Stimulated activated CD4-positive, alpha-beta T cell treated with anti-CD3 and anti-CD28 coated beads, Interleukin-1b, Interleukin-23, amount 100 ng/mL, for 4 hours (primary cell): ENCODE data around the gene SLFNL1.

ENCODE experiments used
- DNase-seq, 2 donors: peaks; one replicate each; pipeline ENCODE4 v3.0.0-alpha.2; 2020; ENCODE audit warnings: low read depth in 2 of 2

The SLFNL1 gene

DNA sequence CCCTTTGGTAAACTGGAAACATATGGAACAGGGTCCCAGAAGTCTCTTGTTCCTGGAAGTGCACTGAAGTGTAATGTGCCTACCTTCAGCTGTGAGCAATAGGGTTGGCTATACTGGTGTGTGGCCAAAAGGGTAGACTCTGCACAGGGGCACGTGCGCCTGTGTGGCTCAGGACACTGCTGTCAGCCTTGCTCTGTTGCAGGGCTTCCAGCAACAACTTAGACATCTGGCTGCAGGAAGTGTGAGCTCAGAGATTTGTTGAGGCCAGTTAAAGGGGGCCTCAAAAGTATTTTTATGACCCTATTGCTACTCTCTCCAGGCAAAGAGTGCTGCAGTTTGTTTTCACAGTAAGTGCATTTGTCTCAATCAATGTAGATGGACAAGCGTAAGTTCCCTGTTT, 34.6 kb downstream of the SLFNL1 start:
- DNase-seq, result no peak

DNA sequence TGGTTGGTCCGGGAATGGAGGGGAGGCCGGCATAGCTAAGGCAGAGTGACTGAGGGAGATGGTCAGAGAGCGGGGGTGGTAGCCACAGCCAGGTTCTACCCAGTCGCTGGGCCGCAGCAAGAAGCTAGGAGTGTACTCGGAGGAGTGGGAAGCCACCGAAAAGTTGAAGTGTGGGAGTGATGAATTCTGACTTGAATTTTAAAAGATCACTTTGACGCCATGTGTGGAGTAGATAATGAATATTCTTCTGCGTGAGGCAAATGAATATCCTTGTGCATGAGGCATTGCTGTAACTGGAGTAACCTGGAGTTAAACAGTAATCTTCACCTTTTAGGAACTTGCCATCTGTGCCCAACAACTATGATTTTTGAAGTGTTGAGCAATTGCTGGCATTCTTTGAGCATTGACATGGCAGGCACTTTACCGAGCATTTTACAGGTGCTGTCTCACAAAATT, 35.2 kb downstream of the SLFNL1 start:
- no peak for DNase-seq

DNA sequence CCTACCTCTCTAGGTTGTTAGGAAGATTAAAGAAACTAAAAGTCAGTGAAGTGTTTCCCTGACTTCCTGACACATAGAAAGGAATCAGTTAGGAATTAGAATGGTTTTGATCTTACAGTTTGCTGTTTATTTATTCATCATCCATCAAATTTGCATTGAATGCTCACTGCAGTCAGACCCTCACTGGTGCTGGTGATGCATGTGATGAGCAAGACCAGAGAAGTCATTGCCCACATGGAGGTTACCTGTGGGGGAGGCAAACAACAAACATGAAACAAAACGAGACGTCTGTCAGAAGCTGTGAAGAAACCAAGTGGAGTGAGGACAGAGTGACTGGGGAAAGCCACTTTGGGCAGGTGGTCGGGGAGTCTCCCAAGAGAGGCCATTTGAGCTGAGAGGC, 35.6 kb downstream of the SLFNL1 start:
- DNase-seq, result no peak

DNA sequence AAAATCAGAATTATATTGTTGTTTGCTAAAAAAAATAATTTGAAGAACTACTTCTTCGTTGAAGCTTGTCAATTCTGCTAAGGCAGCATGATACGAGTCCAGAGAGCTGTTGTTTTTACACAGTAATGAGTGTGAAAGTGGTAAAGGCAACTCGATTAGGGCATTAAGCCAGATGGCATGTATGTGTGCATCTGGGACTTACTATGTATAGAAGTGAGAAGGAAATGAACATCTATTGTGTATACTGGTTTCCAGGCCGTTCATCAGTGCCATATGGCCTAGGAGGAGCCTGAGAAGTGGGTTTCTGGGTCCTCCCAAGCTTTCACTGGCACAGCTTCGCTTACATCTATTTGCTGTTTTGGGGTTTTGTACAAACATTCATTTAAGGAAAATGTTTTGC, 36.4 kb downstream of the SLFNL1 start:
- no peak for DNase-seq

DNA sequence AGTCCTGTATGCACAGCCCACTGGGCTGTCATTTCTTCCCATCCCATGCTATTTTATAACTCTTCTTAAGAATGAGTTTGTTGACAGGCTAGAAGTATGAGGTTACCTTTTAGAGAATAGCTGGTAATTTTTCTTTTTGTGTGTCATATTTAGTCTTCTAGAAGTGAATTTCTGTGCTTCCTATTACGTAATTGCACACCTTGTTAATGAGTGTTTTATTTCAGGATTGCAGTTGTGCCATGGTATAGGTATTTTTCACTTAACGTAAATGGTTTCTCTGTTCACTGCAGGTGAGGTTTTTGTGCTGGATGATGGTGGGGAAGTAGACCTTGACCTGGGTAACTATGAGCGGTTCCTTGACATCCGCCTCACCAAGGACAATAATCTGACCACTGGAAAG, 37.0 kb downstream of the SLFNL1 start:
- no peak for DNase-seq

DNA sequence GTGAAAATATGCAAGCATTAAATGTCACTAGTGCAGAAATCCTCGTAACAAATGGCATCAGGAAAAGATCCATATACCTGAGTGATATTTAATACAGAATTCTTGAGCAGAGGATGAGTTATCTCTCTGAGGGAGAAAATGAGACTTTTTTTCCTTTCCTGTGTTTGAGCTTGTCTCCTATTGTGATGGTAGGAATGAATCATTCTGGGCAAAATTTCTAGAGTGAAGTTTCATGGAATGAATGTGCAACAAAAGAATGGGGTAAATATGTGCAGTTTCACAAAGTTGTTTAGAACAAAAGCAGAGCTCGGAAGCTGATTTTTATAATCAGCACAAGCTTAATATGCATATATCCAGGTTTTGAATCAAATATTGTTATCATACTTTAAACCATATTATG, 37.5 kb downstream of the SLFNL1 start:
- DNase-seq, result no peak

DNA sequence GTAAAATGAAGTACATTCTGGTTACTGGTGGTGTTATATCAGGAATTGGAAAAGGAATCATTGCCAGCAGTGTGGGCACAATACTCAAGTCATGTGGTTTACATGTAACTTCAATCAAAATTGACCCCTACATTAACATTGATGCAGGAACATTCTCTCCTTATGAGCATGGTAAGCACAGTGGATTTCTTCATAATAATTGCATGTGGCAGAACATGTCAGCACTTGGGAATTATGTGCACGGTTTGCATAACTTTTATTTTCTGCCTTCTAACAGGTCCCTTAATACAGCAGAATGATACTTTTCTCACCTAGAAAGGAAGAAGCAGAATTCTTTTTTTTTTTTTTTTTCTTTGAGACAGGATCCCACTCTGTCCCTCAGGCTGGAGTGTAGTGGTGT, 38.2 kb downstream of the SLFNL1 start:
- no peak for DNase-seq

DNA sequence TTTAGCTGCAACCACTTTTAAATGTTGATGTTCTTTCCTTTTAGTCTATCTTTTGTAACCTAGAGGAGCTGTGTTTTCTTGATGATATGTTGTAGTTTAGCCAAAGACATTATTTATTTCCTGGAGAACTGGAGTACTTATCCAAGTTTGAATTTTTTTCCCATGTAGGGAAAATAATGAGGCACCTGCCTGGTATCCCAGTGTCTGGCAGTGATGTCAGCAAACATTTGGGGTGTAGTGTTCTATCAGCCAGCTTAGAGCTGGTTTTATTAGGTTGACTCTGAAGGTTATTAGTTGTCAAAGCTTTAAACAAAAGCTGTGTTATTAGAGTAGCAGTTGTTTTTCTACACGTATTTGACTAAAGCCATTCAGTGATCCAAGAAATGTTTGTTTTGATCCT, 38.8 kb downstream of the SLFNL1 start:
- DNase-seq, result no peak

DNA sequence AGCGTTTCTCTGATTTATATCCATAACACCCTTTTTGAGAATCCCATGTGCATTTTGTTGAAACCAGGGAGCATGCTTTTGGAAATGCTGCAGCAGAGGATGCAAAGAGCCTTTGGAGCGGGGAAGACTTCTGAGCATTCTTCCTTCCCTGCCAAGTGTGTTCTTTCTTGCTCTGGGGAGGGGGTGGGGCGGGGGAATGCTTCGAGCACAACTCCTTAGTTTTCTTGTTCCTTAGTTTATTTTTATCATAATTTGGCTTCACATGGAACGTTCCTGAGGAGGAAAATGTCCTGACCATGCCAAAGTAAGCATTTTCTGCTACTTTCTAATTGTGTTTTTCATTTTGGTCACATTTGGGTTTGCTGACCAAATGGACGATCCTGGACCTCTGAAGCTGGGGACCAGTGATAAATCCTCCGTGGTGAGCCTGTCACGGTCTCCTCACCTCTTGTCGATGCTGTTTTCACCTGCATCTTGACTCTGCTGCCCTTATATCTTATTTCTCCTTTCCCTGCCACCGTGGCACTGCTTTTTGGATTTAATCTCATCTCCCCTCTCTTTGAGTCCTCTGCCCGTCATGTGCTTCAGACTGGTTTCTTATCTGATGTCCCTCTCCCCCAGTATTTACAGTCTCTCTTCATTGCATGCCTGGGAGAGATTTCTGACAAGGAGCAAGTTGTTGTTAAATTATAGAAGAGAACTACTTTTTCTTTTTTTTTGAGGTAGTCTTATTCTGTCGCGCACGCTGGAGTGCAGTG, 39.7 kb downstream of the SLFNL1 start:
- DNase-seq, result no peak

DNA sequence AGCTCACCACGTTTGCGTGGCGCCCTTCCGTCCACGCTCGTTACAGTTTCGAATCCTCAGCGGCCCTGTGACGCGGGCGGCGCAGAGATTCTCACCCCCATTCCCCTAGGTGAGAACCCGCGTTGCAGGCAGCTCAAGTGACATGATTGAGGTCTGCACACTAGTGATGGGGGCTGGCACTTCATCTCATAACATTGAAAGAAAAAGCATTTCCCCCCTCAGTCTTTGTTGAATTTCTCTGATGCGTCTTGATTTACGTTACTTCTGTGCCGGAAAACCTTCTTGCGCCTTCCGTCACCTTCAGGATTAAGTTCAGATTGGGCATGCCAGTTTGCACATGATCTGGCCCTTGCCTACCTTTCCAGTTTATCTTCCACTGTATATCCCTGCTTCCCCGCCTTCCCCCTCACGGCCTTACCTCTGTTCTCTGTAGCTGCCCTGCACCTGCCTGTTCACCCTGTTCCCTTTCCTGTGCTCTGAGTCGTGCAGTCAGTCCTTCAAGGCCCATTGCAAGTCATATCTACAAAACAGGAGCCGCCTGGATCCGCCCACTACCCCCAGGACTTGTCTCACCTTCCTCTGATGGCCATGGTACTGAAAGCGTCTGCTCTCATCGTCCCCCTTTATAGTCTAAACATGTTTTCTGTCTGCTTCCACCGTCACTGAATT, 40.9 kb downstream of the SLFNL1 start:
- peak; percentile 39 to 40 for DNase-seq

DNA sequence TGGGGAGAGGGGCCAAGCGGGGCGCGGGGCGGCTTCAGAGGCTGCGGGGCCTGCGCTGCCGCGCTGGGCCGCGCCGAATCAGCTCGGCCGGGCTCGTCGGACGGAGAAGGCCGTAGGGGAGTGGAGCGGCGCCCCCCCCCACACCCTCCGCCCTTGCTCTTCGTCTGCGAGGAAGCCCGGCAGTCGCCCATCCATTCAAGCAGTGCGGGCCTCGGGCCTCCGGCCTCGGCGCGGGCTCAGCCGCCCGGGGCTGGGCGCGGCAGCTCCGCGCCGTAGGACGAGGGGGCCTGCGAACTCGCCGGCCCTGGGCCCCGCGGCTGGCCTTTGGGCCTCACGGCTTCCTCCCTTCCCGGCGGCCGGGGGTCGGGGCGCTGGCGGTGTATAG, 41.5 kb downstream of the SLFNL1 start:
- no peak for DNase-seq

DNA sequence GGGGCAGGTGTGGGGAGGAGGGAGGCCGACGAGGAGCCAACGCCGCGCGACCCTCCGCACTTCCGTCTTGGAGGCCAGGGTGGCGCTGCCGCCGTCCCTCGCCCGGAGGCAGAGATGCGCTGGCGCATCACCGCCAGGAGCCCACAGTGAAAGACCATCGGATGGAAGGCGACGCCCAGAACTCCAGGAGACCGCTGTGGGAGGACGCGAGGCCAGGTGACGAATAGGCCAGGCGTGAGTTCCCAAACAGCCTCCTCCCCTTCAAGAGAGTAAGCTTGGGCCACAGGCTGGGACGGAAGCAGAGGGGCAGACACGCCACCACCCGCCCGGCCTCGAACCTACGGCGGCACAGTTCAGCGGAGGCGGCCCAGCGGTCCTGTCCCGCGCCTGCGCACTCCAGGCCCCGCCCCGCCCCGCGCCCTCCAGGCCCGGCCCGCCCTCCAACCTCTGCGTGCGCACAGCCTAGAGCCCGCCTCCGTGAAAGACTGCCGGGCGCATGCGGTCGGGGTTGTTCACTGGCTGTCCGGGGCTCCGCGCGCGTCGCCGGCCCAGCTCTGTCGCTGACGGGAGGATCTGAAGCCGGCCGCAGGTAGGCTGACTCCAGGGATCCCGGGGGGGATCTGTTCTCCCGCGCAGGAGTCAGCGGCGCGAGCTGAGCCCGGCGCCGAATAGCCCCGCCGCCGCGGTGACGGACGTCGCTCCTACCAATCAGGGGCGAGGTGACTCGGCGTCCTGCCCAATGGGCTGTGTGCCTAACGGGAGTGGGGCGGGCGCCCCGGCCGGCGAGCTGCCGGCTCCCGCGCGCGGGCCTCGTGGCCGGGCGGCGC, 42.1 kb downstream of the SLFNL1 start, which contains the start of gene CTPS1:
Gene CTPS1 (plus strand): TSS at position 456 of the 827 bp plus-strand sequence. CDS start 3,595 bp downstream, outside the sequence.
- DNase-seq, result peak; percentile 96 to 97

DNA sequence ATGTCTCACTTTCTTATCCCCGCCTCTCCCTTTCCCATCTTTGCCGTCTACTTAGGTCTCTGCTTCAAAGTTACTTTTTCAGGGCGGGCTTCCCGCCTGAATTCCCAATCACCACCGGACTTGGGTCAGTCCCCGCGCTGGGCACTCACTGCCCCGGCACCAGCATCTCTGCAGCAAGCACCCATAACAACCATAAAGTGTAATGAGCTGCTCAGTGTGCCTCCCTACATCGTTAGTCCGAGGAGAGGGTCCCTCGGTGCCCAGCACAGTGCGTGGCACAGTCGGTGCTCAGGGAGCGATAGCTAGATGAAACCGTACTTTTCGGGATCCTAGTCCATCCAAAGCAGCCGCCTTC, 42.7 kb downstream of the SLFNL1 start:
- no peak for DNase-seq

DNA sequence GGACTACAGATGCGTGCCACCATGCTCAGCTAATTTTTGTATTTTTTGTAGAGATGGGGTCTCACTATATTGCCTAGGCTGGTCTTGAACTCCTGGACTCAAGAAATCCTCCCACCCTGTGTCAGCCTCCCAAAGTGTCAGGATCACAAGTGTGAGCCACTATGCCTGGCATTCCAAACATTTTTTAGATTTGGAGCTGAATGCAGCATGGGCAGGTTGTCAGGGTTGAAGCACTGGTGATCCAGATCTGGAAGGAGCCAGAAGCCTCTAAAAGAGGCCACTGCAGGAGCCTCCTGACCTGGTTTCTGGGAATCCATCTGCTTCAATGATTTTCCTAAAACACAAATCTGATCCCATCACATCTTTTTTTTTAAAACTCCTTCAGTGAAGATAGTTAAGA, 43.8 kb downstream of the SLFNL1 start:
- no peak for DNase-seq

DNA sequence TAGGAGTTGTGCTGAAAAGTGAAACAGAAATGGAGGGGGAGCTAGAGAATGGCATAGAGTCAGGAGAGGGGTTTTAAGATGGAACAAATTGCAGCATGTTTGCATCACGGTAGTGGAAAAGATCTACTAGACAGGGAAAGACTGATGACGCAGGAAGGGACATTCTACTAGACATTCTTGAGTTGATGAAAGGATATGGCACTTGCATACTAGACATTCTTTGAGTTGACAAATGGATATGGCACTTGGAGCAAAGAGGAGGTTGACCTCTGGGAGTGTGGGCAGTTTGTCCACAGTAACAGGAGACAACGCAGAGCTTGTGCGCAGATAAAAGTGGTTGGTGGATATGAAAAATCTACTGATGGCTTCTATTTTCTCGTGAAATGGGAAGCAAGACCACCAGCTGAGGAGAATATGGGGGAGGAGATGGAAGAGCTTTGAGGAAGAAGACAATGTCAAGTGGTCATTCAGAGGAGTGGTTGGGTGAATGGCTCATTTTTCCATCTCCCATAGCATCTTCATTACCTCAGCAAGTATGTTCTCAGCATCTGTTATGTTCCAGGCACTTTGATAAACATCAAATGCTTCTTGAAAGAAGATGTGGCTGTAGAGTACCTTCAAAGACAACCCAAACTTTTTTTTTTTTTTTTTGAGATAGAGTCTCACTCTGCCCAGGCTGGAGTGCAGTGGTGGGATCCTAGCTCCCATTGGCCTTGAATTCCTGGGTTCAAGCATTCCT, 44.4 kb downstream of the SLFNL1 start:
- no peak for DNase-seq

DNA sequence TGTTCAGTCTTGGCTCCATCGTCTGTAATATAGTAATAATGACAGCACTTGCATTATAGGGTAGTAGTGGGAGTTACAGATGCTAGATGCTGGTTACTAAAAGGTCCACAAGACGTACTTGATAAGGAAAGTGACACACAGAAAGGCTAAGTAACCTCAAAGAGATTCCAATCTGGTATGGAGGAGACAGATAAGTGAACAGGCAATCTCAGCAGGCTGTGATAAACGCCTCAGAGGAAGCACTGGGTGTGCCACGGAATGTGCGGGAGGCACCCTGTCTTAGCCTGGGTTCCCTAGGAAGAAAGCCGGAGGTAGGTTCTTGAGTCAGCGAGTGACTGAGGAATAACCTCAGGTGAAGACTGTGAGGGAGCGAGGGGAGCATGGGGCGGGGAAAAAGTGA, 46.6 kb downstream of the SLFNL1 start:
- DNase-seq, result no peak

DNA sequence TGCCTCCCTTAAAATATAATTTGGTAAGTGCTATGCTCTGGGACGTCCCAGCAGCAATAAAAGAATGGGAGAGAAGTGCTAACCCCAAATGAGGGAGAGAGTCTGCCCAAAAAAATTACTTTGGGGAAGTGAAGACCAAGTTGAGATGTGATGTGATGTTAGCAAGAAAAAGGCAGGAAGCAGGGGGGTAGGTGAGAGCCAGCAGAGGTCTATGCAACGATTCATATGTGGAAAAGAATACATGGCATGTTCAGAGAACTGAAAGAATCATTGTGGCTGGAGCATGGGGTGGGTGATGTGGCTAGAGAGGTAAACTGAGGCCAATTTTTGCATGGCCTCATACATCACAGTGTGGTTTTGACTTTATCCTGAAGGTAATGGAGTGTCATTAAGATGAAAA, 47.6 kb downstream of the SLFNL1 start:
- no peak for DNase-seq

DNA sequence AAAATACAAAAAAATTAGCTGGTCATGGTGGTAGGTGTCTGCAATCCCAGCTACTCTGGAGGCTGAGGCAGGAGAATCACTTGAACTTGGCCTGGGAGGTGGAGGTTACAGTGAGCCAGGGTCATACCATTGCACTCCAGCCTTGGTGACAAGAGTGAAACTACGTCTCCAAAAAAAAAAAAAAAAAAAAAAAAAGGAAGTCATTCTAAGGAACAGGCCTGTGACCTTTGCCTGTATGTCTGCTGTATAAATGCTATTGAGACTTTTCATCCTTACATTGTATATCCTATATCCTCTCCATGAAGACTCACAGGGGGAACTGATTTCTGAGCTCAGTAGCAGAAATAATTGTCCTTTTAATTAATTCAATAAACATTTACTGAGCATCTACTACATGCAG, 49.6 kb downstream of the SLFNL1 start:
- no peak for DNase-seq

DNA sequence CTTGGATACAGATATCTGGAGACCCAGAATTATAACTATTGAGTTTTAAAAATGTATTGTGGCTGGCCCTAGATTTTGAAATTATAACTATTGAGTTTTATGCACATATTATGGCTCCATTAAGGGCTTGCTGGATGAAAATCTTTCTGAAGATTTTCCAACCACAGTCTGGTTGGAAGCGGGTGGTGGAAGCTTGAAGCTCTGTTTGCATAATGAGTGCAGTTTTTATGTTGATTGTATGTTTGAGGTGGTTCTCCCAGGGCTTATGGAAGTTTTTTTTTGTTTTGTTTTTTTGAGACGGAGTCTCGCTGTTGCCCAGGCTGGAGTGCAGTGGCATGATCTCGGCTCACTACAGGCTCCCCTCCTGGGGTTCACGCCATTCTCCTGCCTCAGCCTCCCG, 52.1 kb downstream of the SLFNL1 start:
- DNase-seq, result no peak

DNA sequence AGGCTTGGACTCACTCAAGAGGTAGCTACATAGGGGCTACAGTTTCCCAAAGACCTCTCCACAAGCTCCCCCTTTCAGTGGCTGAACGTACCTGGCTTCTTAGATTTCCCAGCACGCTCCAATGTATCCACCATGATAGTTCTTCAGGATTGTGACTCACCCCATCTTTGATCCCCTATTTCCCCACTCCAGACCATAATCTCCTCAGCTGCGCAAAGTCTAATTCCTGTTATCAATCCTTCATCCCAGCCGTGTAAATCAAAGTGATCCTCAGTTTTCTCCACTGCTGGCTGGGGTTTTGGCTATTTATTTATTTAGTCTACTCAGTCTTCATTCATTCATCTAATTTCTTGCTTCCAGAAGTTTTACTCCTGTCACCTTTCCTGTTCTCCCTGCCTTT, 55.1 kb downstream of the SLFNL1 start:
- no peak for DNase-seq
